Ovary (tissue), 9 donors: ENCODE measurements around the gene GDF11. TPM values are rescaled to one million over a fixed set of nuclear protein-coding genes. Genes with fewer than 3 reads are reported as not detected.

ENCODE experiments used
- DNase-seq, 5 donors: peaks; one replicate each; pipeline ENCODE4 v3.0.0-alpha.2; 2019 to 2020
- H3K27ac ChIP-seq, 2 donors: fragments of 200-600 bp; one replicate each; pipeline versions ENCODE4 v1.5.1 to v1.8.0; 2019 to 2022
- H3K27me3 ChIP-seq: fragments of 200-600 bp; one replicate; pipeline ENCODE4 v1.8.0; 2022
- H3K36me3 ChIP-seq: fragments of 200-600 bp; sonication (generic); one replicate; pipeline ENCODE4 v1.5.1; 2019
- H3K4me1 ChIP-seq: one replicate; pipeline ENCODE4 v1.8.1; 2013; ENCODE audit warnings: mild to moderate bottlenecking, moderate library complexity; ENCODE audit not compliant: insufficient read depth
- H3K4me3 ChIP-seq: fragments of 200-600 bp; sonication (generic); one replicate; pipeline ENCODE4 v1.5.1; 2017
- H3K9me3 ChIP-seq, 2 donors: fragments of 200-600 bp in 1 of 2; sonication (generic) in 1 of 2; one replicate each; pipeline versions ENCODE4 v1.5.1 to v1.8.1; 2013 to 2019; ENCODE audit warnings: mild to moderate bottlenecking in 1 of 2, moderate library complexity in 1 of 2
- CTCF ChIP-seq, 3 donors: fragments of 450-650 bp in 2 of 3; fragments of 200-600 bp in 1 of 3; IDR thresholded peaks; one replicate each; pipeline versions ENCODE4 v1.5.1 to v1.8.0; 2016 to 2022; ENCODE audit warnings: antibody characterized with exemption in 3 of 3, mild to moderate bottlenecking in 1 of 3
- EP300 ChIP-seq: sonication (generic); formaldehyde crosslinking; IDR thresholded peaks from one replicate; pipeline ENCODE4 v1.6.1; 2017; ENCODE audit warnings: antibody characterized with exemption
- POLR2A ChIP-seq: fragments of 450-650 bp; IDR thresholded peaks from one replicate; pipeline ENCODE4 v1.6.1; 2017; ENCODE audit warnings: antibody characterized with exemption, mild to moderate bottlenecking, moderate library complexity
- WGBS, 3 donors: extraction: QIAGEN DNeasy Blood & Tissue Kit in 1 of 3; methylation state at CpG; one replicate each; pipeline versions ENCODE4 v1.1.5 to v1.1.7; 2013 to 2017; 5-methylcytosine and 5-hydroxymethylcytosine counted together
- intact Hi-C, 4 donors: fragments of 100-400 bp; cut with DNase I; formaldehyde crosslinking; loops; one replicate each; pipeline versions ENCODE4 v1.11.0 to v1.15.1; 2022 to 2023
- polyA plus RNA-seq, 2 donors: library from polyadenylated mRNA; stranded (reverse); fragments of 200-250 nt in 1 of 2; fragments of 350-450 nt in 1 of 2; fragmentation: Illumina TruSeq in 1 of 2; extraction: RNeasy Lipid Tissue Mini Kit (QIAGEN cat#74804) in 1 of 2; gene quantifications; one replicate each; pipeline ENCODE4 v1.2.3, GENCODE V29; 2013 to 2014
- total RNA-seq, 7 donors: library from RNA; depleted of rRNA in 2 of 7; stranded (reverse); fragments of >200 nt in 2 of 7; fragmentation: NEBNext Ultra II Directional in 3 of 7; extraction: Animal tissue kit (Norgen Biotek cat#: 25700) in 3 of 7; gene quantifications; one replicate each; pipeline versions ENCODE4 v1.1.0 to v1.2.4, GENCODE V29; 2016 to 2023
- donor health status: DM: no; HTN: no; CAD: no; lungs with moderate emphysema.
- donor health status: DM: no; HTN: no; CAD: no.
- donor health status: Bipolar disorder and iron deficiency.
- donor health status: DM: yes; HTN: yes; CAD: no.
- donor health status: DM: no; HTN: no; CAD: no.
- donor health status: DM: yes; HTN: yes; CAD: no.

GDF11 gene
- total and polyA plus RNA-seq, 9 donors, result 2.2 to 27.7 (median 9.8) TPM

DNA sequence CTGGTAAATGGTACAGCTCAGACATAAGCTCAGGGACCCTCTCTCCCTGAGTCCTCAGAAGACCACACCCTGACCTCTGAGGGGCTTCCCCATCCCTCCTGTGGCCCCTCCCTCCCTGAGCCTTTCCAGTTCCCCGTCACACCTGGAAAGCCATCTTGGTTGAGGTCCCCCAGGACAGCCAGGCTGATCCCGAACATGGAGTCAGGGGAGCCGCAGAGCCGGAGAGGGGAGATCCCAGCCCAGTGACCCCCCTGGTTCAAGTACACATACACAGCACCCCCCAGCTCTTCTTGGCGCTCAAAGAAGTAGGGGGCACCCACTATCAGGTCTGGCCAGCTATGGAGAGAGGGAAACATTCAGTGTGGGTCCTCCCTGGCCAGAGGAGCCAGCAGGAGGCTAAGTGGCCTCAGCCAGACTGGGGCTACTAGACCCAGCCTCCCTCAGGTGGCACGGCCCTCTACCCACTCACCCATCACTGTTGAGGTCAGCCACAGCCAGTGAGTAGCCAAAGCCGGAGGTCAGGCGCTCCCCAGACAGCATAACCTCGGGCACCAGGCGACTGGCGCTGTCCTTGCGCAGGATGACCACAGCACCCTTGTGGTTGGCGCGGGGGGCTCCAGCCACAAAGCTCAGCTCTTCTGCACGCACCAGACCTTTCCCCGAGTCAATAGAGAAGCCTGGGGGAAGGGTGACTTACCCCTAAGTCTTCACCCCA, 44.5 kb upstream of the GDF11 start:
- intact Hi-C loops, result no loop called here
- 87 to 92% (median 90%) methylated on average over 15 to 16 of the region's 16 CpGs for WGBS, 3 donors
- DNase-seq, result peak in 2 of 5 donors; percentile 9 to 19
- no peaks in the 10 kb centered on the region for H3K27me3 ChIP-seq
- H3K4me1 ChIP-seq, result no peaks in the 10 kb centered on the region
- no peaks in the 10 kb centered on the region for H3K36me3 ChIP-seq
- H3K9me3 ChIP-seq, result no peaks in the 10 kb centered on the region
- no peak overlapping the region for H3K27ac ChIP-seq
- TF ChIP-seq CTCF (IDR thresholded peaks at IDR 0.05) (no peak), EP300 (no peak), POLR2A (no peak)
- H3K4me3 ChIP-seq, result no peak overlapping the region

DNA sequence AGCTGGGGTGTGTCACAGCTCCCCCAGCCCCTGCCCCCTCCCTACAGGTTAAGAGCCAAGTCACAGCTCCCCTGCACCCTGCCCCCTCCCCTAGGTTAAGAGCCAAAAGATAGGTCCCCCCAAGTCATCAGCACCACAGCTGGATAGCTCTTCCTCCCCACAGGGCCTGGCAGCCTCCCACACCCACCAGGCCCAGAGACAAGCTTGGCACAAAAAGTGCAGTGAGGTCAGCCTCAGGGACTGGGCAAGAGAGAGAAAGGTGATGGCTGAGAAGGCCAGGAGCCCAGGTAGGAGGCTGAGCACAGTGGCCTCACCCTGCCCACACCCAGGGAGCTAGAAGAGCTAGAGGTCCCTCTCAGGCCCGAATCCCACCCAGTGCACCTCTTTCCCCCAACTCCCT, 44.0 kb upstream of the GDF11 start:
- Histone ChIP-seq H3K4me1 (no peaks in the 10 kb centered on the region), H3K9me3 (no peaks in the 10 kb centered on the region), H3K27me3 (no peaks in the 10 kb centered on the region), H3K27ac (no peak overlapping the region), H3K36me3 (no peaks in the 10 kb centered on the region), H3K4me3 (no peak overlapping the region)
- 87 to 100% (median 89%) methylated on average over 1 of the region's 1 CpG for WGBS, 3 donors
- TF ChIP-seq POLR2A, result no peak
- no peak for TF ChIP-seq EP300
- TF ChIP-seq CTCF (IDR thresholded peaks at IDR 0.05), result no peak
- DNase-seq, result peak in 2 of 5 donors; percentile 7 to 8
- intact Hi-C loops, result no loop called here

DNA sequence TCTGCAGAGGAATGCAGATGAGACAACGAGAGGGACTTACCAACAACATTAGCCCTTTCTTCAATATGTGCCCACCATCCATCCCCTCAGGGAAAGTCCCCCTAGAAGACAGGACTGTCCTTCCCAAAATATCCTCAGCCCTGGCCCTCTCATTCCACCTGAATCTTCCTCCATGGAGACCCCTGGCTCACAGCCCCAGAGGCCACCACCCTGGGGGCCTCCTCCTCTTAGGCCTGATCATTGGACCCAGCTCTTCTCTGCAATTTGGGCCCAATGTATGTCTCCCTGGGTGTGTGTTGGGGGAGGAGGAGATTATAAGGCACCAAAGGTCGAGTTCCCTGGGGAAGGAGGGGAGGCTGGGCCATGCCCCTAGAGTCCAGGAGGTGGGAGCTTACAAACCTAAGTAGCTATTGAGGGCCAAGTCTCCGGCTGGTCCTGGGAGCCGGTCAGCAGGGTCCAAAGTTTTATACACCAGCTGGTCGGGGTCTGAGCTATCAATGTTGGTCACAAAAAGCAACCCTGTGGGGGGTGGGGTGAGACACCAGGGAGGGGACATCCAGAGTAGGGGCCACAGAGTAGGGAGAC, 43.4 kb upstream of the GDF11 start:
- Histone ChIP-seq H3K36me3 (no peaks in the 10 kb centered on the region), H3K4me1 (no peaks in the 10 kb centered on the region), H3K4me3 (no peak overlapping the region), H3K9me3 (no peaks in the 10 kb centered on the region), H3K27ac (no peak overlapping the region), H3K27me3 (no peaks in the 10 kb centered on the region)
- peak in 2 of 5 donors; percentile 5 to 16 for DNase-seq
- WGBS, 3 donors, result 58 to 63% (median 62%) methylated on average over 5 of the region's 5 CpGs
- intact Hi-C loops, result no loop called here
- no peak for TF ChIP-seq CTCF (IDR thresholded peaks at IDR 0.05)
- no peak for TF ChIP-seq POLR2A
- no peak for TF ChIP-seq EP300

DNA sequence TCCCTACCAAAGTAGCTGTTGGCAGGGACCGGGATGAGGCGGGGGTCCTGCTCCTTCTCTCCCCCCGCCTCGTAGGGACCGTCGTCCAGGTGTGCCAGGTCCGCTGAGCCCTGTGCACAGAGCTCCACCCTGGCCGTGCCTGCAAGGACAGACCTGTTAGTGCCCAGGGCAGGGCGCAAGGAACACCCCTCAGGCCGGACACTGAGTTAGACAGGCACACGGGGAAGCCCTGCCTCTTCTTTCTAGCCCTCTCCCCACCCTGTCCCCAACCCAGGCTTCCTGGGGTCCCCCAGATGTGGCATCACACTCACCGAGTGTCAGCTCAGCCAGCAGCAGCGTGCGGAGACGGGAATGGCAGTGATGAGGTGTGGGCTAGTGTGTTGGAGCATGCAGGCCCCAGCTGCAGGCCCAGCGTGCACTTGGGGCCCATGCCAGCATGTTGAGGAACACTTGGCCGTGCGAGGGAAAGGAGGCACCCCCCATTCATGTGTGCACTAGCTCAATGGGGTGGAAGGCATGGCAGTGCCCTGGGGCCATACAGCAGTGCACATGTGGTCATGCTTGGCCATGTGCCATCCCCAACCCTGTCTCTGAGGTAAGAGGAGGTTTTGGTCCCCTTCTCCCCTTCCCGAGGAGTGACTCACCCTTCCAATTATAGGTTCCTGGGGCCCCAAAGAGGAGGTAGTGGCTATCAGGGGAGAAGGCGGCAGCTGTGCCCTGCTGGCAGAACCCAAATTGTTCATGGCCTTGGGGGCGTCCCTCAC, 42.5 kb upstream of the GDF11 start:
- Histone ChIP-seq H3K4me3 (no peak overlapping the region), H3K27ac (no peak overlapping the region), H3K4me1 (no peaks in the 10 kb centered on the region), H3K36me3 (no peaks in the 10 kb centered on the region), H3K9me3 (no peaks in the 10 kb centered on the region), H3K27me3 (no peaks in the 10 kb centered on the region)
- DNase-seq, result peak in 1 of 5 donors; percentile 27
- 81 to 83% (median 81%) methylated on average over 21 of the region's 21 CpGs for WGBS, 3 donors
- intact Hi-C loops, result no loop called here
- TF ChIP-seq CTCF (IDR thresholded peaks at IDR 0.05), result no peak
